ENCODE data around the gene TTC1.

- TF ChIP-seq POLR2A (IDR thresholded peaks at IDR 0.05), result no peak
- TF ChIP-seq CTCF (IDR thresholded peaks at IDR 0.05 in 8 of 11, conservative IDR thresholded peaks at IDR 0.05 in 3 of 11), result no peak
Measured at GRCh38 chr5:159971931-159972461, 36.9 kb upstream of the TTC1 start.
